Measurements from ENCODE around the gene LRRC26. TPM values are rescaled to one million over a fixed set of nuclear protein-coding genes. Genes with fewer than 3 reads are reported as not detected.
A peak's percentile ranks its signal among the peaks of the same experiment; 100 is the strongest.

The LRRC26 gene
- total RNA-seq, 2 donors from 2014 or later = not detected

GRCh38 chr9:137191691-137192447 is 22.0 kb upstream of the LRRC26 start:
- Mint-ChIP-seq H3K27me3 (no peaks in the 10 kb centered on the region), H3K36me3 (ENCODE audit: low read depth) (peaks cover 8% of the 10 kb centered on the region), H3K4me1 (peaks cover 4% of the 10 kb centered on the region), H3K27ac (no peak overlapping the region), H3K4me3 (no peak overlapping the region), H3K9me3 (no peaks in the 10 kb centered on the region)
- no peak for ATAC-seq (replicated peaks)

DNA sequence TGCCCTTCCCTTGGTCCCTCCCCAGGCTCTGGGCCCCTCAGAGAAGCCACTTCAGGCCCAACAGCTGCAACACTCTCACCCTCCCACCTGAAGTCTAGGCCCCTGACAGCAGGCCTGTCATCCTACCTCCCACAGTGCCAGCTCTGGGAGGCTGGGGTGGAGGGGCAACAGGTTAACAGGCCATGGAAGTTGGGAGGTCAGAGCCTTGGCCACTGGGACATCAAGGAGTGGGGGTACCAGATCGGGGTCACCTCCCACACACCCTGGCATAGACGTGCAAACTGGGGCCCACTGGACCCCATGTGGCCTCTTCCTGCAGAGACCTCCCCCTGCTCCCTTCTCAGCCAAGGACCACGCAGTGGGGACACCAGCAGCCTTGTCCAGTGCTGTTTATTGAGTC is 21.4 kb upstream of the LRRC26 start:
- Mint-ChIP-seq H3K9me3 (no peaks in the 10 kb centered on the region), H3K27me3 (no peaks in the 10 kb centered on the region), H3K4me1 (peaks cover 4% of the 10 kb centered on the region), H3K4me3 (peak overlapping the region; percentile 89), H3K36me3 (ENCODE audit: low read depth) (peaks cover 8% of the 10 kb centered on the region), H3K27ac (peak overlapping the region; percentile 80)
- no peak for ATAC-seq (replicated peaks)

DNA sequence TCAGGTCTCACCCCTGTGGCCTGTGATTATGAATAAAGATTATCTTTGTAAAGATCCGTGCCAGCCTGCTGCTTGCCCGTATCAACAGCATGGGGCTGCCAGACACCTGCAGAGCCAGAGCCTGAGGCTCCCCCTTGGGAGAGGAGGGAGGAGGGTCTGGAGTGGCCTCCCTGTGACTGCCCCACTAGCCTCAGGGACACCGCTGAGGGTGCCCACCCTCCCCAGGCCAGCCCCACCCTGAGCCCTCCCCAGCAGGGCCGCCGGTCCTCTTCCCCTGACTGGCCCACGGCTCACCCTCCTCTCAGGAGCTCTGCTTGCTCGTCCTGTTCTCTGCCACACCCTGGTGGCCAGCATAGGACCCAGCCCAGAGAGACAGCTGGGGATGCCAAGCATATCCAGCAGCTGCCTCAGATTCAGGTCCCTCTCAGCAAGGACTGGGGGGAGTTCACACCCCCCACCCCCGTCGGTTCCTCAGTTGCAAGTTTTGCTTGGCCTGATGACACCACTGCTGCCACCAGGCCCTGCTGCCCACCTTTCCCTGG is 20.5 kb upstream of the LRRC26 start:
- peak overlapping the region; percentile 93 for H3K27ac Mint-ChIP-seq
- H3K4me1 Mint-ChIP-seq = peaks cover 4% of the 10 kb centered on the region
- H3K27me3 Mint-ChIP-seq = no peaks in the 10 kb centered on the region

DNA sequence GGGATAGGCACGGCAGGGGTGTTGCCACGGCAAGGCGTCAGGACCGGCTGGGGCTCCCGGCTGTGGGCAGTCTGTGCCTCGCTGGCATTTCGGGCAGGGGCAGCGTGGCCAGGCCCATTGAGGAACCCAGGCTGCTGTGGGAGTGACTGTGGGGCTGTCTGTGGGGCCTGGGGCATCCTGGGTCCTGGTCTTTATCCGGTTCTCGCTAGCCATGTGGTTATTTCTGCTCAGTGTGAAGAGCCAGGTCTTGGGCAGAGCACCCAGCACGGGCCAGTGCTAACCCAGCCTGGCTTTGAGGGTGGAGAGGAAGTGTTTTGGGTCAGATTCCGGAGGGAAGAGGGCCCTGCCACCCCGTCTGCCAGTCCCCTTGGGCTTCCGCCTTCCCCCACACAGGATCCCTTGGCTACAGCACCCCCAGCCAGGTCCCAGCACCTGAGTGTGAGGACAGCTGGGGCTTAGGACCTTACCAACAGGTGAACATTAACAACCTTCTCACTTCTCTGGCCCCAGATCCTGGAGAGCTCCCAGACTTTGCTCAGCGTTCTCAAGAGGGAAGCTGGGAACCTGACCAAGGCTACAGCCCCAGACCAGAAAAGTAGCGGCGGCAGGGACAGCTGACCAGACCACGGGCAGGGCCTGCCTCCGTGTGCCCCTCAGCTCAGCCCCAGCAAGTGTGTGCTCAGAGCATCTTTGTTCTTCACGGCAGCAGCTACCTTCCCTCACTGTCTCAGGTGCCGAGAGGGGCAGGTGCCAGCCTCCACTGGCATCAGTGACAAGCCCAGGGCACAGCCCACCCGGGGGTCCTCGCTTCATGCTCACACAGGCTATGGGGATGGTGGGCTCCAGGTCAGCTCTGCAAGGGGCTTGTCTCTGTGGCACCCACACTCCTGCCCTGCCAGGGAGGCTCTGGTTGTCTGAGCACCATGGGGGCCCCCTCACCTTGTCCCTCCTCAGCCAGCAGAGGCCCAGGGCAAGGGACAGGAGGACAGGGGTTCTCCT is 19.7 kb upstream of the LRRC26 start:
- peaks cover 4% of the 10 kb centered on the region for H3K4me1 Mint-ChIP-seq
- no peak for ATAC-seq (replicated peaks)

More for the DNA sequence above, 20.5 kb upstream of the LRRC26 start:
- ATAC-seq (replicated peaks) = no peak
- peak overlapping the region; percentile 89 for H3K4me3 Mint-ChIP-seq
- no peaks in the 10 kb centered on the region for H3K9me3 Mint-ChIP-seq
- H3K36me3 Mint-ChIP-seq (ENCODE audit: low read depth) = peaks cover 8% of the 10 kb centered on the region

GRCh38 chr9:137188490-137189296 is 18.8 kb upstream of the LRRC26 start, which contains the start of the genes ANAPC2 and SSNA1:
TSS of gene ANAPC2 (minus strand) at chr9:137188560. CDS start at chr9:137188532, 28 bp downstream.
TSS of gene SSNA1 (plus strand) at chr9:137188676. CDS start at chr9:137188727, 51 bp downstream.
- Mint-ChIP-seq H3K4me1 (peaks cover 4% of the 10 kb centered on the region), H3K27ac (peak within 1 kb of the TSS; percentile 93)

More for the DNA sequence above, 19.7 kb upstream of the LRRC26 start:
- Mint-ChIP-seq H3K36me3 (ENCODE audit: low read depth) (peaks cover 8% of the 10 kb centered on the region), H3K27me3 (no peaks in the 10 kb centered on the region), H3K9me3 (no peaks in the 10 kb centered on the region), H3K4me3 (peak overlapping the region; percentile 89), H3K27ac (peak overlapping the region; percentile 93)

DNA sequence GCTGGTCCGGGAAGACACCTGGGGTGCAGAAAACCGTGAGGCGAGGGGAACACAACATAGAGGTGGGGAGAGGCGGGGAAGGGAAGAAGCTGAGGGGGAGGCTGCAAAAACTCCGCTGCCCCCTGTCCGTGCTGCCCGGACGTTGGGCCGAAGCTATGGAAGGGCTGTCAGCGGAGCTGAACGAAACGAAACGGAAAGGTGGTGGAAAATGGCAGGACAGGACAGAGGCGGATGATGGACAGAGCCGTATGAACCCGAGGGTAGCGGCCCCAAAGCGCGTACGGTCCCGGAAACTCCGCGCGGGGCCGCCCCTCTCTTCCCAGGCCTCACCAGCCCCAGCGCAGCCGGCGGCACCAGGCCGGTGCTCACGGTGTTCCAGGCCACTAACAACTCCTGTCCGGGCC is 18.2 kb upstream of the LRRC26 start:
- H3K4me3 Mint-ChIP-seq = peak overlapping the region; percentile 89
- peak; percentile 10 for ATAC-seq (replicated peaks)
- no peaks in the 10 kb centered on the region for H3K27me3 Mint-ChIP-seq

More at GRCh38 chr9:137188490-137189296, 18.8 kb upstream of the LRRC26 start, which contains the start of the genes ANAPC2 and SSNA1:
- H3K9me3 Mint-ChIP-seq = no peaks in the 10 kb centered on the region
- ATAC-seq (replicated peaks) = peak; percentile 89
- no peaks in the 10 kb centered on the region for H3K27me3 Mint-ChIP-seq
- peaks cover 17% of the 10 kb centered on the region for H3K36me3 Mint-ChIP-seq (ENCODE audit: low read depth)
- H3K4me3 Mint-ChIP-seq = peak within 1 kb of the TSS; percentile 89

GRCh38 chr9:137187386-137187785 is 17.5 kb upstream of the LRRC26 start:
- H3K9me3 Mint-ChIP-seq = no peaks in the 10 kb centered on the region
- no peaks in the 10 kb centered on the region for H3K27me3 Mint-ChIP-seq
- ATAC-seq (replicated peaks) = no peak
- peaks cover 30% of the 10 kb centered on the region for H3K36me3 Mint-ChIP-seq (ENCODE audit: low read depth)
- H3K27ac Mint-ChIP-seq = peak overlapping the region; percentile 93
- peaks cover 4% of the 10 kb centered on the region for H3K4me1 Mint-ChIP-seq
- peak overlapping the region; percentile 89 for H3K4me3 Mint-ChIP-seq

More for the DNA sequence above, 18.2 kb upstream of the LRRC26 start:
- Mint-ChIP-seq H3K4me1 (peaks cover 4% of the 10 kb centered on the region), H3K9me3 (no peaks in the 10 kb centered on the region), H3K27ac (peak overlapping the region; percentile 93), H3K36me3 (ENCODE audit: low read depth) (peaks cover 24% of the 10 kb centered on the region)

DNA sequence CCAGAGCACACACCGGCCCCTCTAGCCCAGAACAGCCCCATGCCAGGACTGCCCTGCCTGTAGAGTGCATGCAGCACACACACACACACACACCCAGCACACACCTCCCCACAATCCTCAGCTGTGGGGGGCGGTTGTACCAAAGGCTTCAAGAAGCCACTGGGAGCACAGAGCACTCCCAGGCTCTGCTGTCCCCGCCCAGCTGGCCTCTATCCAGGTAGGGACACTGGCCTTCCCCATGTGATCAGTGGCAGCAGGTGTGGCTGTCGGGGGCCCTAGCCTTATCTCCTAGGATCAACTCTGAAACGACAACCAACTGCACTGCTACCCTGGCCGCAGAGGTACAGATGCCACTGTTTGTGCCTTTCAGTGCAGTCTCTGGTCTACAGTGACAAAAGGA is 16.5 kb upstream of the LRRC26 start:
- Mint-ChIP-seq H3K27ac (no peak overlapping the region), H3K27me3 (no peaks in the 10 kb centered on the region), H3K9me3 (no peaks in the 10 kb centered on the region), H3K4me3 (peak overlapping the region; percentile 89), H3K4me1 (peaks cover 4% of the 10 kb centered on the region), H3K36me3 (ENCODE audit: low read depth) (peaks cover 37% of the 10 kb centered on the region)
- ATAC-seq (replicated peaks) = no peak

- Mint-ChIP-seq H3K9me3 (no peaks in the 10 kb centered on the region), H3K36me3 (ENCODE audit: low read depth) (peaks cover 36% of the 10 kb centered on the region), H3K4me3 (no peak overlapping the region), H3K27me3 (no peaks in the 10 kb centered on the region), H3K4me1 (peaks cover 4% of the 10 kb centered on the region), H3K27ac (no peak overlapping the region)
- ATAC-seq (replicated peaks) = no peak
Measured at GRCh38 chr9:137185921-137186320, 16.1 kb upstream of the LRRC26 start.

GRCh38 chr9:137184881-137185660 is 15.2 kb upstream of the LRRC26 start:
- Mint-ChIP-seq H3K27ac (no peak overlapping the region), H3K27me3 (no peaks in the 10 kb centered on the region), H3K4me3 (no peak overlapping the region), H3K4me1 (peaks cover 4% of the 10 kb centered on the region), H3K36me3 (ENCODE audit: low read depth) (peaks cover 31% of the 10 kb centered on the region), H3K9me3 (no peaks in the 10 kb centered on the region)
- no peak for ATAC-seq (replicated peaks)

DNA sequence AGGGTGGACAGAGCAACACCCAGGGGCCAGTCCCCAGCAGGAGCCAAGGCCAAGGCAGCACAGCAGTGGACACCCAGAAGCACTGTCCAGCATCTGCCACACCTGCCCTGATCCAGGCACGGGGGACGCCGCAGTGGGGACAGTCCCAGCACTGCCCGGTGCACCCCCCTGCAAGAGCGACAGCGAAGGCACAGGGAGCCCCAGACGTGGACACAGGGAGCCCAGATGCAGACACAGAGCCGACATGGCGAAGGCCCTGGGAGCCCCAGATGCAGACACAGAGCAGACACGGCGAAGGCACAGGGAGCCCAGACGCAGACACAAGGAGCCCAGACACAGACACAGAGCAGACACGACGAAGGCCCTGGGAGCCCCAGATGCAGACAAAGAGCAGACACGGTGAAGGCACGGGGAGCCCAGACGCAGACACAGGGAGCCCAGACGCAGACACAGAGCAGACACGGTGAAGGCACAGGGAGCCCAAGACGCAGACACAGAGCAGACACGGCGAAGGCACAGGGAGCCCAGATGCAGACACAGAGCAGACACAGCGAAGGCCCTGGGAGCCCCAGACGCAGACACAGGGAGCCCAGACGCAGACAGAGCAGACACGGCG is 14.2 kb upstream of the LRRC26 start:
- no peak overlapping the region for H3K27ac Mint-ChIP-seq
- H3K4me3 Mint-ChIP-seq = no peak overlapping the region
- H3K9me3 Mint-ChIP-seq = no peaks in the 10 kb centered on the region
- ATAC-seq (replicated peaks) = no peak
- H3K36me3 Mint-ChIP-seq (ENCODE audit: low read depth) = peaks cover 31% of the 10 kb centered on the region
- H3K4me1 Mint-ChIP-seq = peaks cover 4% of the 10 kb centered on the region
- no peaks in the 10 kb centered on the region for H3K27me3 Mint-ChIP-seq

DNA sequence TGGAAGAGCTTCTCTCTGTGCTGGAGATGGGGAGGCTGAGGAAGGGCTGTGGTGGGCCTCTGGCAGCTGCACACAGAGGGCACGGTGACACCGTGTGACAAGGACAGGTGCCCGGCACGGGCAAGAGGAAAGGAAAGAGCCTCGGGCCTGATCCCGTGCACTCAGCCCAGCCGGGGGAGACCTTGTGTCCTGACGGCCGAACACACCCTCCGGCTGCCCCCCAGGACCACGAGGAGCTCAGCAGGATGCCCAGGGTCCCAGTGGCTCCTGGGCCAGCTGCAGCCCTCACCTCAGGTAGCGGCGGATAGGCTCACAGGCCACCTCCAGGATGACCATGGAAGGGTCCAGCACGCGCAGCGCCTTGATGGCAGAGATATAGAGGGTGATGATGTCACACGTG is 13.0 kb upstream of the LRRC26 start:
- peaks cover 31% of the 10 kb centered on the region for H3K36me3 Mint-ChIP-seq (ENCODE audit: low read depth)
- no peak overlapping the region for H3K27ac Mint-ChIP-seq
- no peak for ATAC-seq (replicated peaks)
- H3K9me3 Mint-ChIP-seq = no peaks in the 10 kb centered on the region
- H3K27me3 Mint-ChIP-seq = no peaks in the 10 kb centered on the region
- peaks cover 4% of the 10 kb centered on the region for H3K4me1 Mint-ChIP-seq
- no peak overlapping the region for H3K4me3 Mint-ChIP-seq

DNA sequence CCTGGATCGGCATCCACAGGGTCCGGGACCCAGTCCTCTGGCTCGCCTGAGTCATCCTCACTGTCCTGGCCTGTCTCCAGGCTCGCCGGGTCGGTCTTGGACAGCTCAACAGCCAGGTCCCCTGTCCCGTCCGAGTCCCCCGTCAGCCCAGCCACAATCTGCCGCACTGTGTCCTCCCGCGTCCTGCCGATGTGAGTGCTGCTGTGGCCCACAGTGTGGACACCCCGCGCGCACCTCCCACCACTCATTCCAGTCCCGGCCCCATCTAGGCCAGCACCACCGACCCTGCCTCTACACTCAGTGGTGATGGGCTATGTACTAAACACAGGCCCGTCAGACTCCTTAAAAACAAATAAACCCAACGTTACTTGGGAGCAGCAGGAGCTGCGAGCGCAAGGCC is 11.8 kb upstream of the LRRC26 start:
- H3K36me3 Mint-ChIP-seq (ENCODE audit: low read depth) = peaks cover 31% of the 10 kb centered on the region
- no peak overlapping the region for H3K27ac Mint-ChIP-seq
- no peaks in the 10 kb centered on the region for H3K27me3 Mint-ChIP-seq
- H3K4me1 Mint-ChIP-seq = no peaks in the 10 kb centered on the region
- no peak overlapping the region for H3K4me3 Mint-ChIP-seq
- no peak for ATAC-seq (replicated peaks)
- H3K9me3 Mint-ChIP-seq = no peaks in the 10 kb centered on the region
